NCI-H1436 (cell line): ENCODE measurements around the gene RASSF8.

Experiments used
- DNase-seq: peaks from one replicate; lab custom pipeline; 2025; lab: John Stamatoyannopoulos, UW

RASSF8 gene

DNA sequence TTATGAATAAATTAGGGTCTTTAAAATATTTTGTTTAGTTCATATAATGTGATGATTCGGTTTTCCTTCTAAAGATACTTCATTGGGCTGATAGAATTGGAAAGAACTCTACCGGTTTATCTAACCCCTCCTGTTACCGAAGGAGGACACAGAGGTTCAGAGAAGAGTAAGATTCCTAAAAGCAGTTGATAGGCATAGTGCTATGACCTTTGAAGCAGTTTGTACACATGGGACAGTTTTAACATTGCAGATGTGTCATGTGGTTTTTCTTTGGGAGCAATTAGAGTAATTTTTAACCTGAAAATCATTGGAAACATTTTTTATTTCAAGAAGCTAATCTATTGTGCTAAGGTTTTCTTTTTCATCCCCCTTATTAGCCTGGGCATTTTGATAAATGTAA, 103.5 kb downstream of the RASSF8 start:
- no peak for DNase-seq

GRCh38 chr12:26062566-26062965, 104.1 kb downstream of the RASSF8 start:
- no peak for DNase-seq

DNA sequence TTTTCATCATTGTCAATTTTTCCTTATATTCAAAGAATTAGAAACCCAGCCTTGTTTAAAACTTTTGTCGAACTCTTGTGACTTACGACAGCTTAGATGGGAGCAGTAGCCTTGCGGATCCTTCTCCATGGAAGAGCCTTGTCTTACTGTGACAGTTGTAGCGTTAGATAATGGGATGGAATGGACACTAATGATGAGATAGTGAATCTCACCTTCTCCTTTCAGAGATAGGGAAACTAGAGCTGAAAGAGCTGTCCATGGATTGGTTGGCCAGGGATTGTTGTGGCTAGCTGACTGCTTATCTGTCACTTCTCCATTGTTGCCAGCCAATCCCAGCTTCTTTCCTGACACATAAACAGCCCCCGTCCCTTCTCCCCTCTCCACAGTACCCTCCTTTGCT, 107.0 kb downstream of the RASSF8 start:
- no peak for DNase-seq

DNA sequence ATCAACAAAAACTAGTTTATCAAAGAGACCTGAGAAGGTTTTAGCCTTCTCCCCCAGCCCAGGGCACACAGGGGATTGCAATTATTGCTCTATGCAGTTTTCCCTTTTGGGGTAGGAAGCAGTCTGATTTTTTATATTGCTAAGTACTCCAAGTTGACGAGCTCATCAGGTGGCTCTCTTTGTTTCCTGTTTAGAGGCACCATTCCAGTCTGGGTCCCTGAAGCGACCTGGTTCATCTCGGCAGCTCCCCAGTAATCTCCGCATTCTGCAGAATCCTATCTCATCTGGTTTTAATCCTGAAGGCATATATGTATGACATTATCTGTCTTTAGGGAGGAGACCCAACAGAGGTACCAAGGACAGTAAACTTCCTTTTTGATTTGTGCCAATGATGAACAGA, 110.0 kb downstream of the RASSF8 start:
- no peak for DNase-seq

GRCh38 chr12:26069796-26070195, 111.3 kb downstream of the RASSF8 start:
- no peak for DNase-seq

GRCh38 chr12:26077915-26078702, 119.6 kb downstream of the RASSF8 start:
- DNase-seq = no peak

DNA sequence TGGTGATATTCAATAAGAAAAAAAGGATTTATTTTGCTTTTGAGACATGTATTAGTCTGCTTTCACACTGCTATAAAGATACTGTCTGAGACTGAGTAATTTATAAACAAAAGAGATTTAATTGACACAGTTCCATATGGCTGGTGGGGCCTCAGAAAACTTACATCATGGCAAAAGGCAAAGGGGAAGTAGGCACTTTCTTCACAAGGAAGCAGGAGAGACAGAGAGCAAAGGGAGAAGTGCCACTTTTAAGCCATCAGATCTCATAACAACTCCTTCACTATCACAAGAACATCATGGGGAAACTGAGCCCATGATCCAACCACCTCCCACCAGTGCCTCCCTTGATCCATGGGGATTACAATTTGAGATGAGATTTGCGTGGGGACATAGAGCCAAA, 122.4 kb downstream of the RASSF8 start:
- no peak for DNase-seq

DNA sequence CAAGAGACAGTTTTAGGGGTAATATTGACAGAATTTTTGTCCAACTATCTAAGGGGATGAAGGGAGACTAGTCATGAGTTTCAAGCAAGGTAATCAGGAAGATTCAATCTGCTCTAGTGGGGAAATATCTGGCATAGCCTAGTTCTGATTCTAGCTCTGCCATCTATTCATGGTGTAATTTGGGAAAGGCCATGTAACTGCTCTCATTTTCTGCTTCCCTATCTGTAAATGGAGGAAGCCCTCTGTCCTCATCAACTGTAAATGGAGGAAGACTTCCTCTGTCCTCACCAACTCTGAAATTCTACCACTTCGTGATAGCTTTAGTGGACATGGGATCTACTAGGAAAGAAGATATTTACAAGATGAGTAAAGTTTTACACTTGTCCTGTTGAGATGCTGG, 128.5 kb downstream of the RASSF8 start:
- no peak for DNase-seq

DNA sequence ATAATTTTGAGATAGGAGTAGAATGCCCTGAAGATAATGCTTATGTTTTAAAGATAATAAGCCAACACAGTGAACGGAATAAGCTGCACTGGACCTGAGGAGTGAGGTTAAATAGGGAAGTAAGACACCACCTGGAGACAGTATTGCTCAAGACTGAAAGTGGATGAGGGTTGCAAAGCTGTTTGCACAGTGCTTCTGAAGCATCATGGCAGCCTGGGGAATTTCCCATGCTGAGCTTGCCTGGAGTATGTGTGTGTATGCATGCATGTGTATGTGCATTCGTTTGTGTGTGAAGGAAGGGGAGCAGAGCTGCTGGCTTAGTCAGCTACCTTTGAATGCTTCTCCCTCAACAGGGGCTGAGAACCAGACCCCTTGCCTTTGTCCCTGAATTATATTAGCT, 130.5 kb downstream of the RASSF8 start:
- no peak for DNase-seq

DNA sequence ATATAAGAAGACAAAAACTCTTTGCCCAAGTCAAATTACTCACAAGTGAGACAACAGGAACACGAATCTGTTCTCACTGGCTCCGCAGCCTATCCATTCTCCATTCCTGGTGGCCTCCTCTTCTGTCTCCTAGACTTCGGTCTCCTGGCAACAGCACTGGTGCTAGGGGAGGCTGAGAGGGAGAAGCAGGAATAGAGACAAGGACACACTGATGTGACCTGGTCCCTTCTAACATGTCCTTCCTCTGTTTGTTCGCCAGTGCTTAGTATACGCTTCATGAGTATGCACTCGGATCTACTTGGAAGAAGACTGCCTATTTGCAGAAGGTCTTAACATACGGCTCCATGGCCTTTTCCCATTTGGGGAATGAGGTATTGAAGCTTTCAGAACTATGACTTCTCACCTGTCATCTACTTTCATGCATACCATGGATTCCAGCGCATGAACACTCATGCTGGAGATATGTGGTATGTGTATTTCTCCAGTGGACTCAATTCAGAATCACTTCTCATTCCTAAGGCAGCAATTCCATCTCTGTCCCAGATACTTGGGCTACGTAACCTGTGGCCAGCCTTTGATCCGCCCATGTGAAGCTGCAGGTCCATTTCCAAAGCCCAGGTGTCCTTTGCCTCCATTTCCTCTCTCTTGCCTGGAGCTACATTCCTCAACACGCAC, 132.5 kb downstream of the RASSF8 start:
- no peak for DNase-seq

- no peak for DNase-seq
Observed at GRCh38 chr12:26091822-26092221, 133.3 kb downstream of the RASSF8 start.

DNA sequence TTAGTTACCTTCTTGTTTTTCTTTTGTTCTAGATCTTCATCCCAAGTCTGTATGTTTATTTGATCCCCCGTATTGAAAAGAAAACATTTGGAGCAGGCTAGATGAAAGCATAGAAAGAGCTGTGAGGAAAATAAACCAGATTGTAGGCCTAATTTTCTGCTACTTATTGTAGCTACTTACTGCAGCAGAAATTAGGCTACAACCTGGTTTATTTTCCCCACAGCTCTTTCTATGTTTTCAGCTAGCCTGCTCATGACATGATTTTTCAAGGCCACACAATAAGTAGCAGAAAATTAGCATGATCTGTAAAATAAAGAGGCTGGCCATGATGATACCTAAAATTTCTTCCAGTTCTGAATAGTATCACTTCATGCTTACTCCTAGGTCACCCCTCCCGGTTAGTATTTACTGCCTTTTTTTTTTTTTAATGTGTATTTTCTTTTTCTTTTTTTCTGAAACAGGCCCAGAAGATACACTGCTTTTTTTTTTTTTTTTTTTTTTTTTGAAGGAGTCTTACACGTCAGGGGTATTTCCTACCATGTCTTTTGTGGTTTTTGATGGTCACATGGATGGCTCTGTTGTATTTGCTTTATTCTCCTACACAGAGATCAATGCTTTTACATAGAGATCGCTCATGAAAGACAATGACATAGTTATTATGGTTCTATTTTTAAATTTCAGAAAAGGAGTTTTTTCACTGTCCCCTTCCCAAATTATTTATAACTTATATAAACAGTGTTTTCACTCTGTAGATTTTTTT, 134.0 kb downstream of the RASSF8 start:
- DNase-seq = no peak

DNA sequence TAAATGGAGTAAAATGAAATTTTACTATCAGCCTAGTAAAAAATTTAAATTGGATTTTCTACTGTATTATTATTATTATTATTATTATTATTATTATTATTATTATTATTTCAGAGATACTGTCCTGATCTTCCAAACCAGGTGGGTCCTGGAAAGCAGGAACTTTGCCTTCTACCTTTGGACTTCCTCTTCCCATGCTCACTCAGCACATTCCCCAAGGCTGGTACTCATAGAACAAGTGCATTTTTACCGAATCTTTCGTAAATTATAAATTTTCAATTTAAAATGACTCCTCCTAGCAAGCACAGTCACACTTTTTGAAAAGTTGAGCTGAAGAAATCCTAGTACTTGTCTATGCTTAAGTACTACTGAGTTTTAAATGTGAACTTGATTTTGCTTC, 136.7 kb downstream of the RASSF8 start:
- no peak for DNase-seq

DNA sequence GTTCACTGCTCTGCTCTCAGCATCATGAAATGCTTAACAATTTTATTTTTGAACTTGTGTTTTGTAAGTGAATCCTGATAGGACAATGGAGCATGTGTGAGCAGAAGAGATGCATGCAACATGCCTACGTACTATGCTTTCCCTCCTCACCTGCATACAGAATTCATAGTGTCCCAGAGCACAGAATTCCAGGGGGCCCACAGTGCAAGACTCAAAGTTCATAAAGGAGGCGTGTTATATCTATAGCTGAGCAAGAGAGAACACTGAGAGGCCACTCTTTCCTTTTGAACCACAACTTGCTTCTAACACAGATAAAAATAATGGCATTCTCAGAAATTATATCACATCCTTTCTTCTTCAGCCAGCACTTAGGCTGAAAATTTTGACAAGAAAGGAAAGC, 137.6 kb downstream of the RASSF8 start:
- no peak for DNase-seq

- peak; percentile 31 for DNase-seq
Observed at GRCh38 chr12:26097046-26097878, 138.8 kb downstream of the RASSF8 start.

- DNase-seq = no peak
Observed at GRCh38 chr12:26100666-26101349, 142.3 kb downstream of the RASSF8 start.

DNA sequence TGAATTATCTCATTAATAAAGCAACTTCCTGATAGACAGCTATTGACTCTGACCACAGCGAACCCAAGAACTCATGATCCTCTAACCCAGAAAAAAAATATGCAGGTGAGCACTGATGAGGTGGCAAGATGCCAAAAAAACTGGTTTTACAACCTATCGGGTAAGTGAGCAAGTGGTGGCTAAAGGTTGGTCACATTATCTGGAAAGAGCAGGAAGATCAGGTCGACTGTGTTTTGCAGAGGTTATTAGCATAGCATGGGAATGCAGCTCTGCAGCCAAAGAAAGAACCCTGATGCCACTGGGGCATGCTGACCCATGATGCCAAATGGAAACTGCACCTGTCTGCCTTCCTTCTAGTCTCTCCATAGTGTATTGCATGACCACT, 142.9 kb downstream of the RASSF8 start:
- no peak for DNase-seq

DNA sequence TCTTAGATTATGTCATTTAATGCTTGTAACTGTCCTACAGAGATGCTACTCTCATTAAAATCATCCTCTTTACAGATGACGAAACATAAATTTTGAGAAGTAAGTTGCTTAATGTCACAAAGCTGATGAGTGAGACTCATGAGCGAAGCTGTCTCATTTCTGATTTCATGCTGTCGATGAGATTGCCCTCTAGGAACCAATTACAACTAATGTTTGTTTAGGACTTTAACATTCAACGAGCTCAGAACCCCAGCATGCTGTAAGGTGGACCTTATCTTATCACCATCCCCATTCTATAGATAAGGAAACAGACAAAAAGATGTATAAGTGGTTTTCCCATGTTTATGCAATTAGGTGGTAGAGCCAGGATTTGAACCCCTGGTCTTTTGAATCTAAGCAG, 143.3 kb downstream of the RASSF8 start:
- no peak for DNase-seq

DNA sequence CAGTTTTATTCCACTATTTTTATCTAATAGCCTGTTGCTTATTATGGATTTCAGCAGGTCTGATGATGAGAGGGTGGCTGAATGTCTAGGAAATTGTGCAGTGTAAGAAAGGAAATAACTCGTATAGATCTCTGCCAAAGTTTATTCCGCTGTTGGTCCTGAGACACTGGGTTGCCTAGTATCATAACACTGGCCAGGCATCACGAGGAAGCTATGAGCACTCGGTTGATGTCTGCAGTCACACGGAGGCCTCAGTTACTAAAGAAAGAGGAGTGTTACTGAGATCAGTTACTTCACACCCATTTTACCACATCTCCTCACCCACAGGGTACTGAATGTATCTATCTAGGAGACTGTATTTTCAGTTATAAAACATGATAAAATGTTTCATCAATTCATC, 144.5 kb downstream of the RASSF8 start:
- DNase-seq = no peak

DNA sequence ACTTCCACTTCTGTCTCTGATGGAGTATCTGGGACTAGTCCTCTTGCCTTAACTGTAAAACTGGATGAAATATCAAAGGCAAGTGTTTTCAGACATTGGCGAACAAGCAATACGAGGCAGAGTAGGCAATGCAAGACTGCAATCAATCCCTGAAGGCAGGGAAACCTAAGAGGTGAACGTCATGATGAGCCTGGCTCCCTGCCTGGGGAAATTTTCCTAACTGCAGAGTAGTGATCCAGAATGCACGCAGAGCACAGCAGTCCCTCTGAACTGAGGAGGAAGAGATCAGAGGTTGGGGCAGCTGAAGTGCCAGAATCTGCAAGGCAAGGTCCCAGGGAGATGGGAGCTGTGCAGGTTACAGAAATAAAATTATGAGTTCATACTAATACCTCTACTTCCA, 147.9 kb downstream of the RASSF8 start:
- DNase-seq = no peak

GRCh38 chr12:26108915-26109314, 150.4 kb downstream of the RASSF8 start:
- no peak for DNase-seq
